GM12878 (cell line): ENCODE data around the gene ABCA2. TPM values are rescaled to one million over a fixed set of nuclear protein-coding genes. Genes with fewer than 3 reads are reported as not detected.

Experiments used
- ATAC-seq: fragments of 200-7000 bp; cut with Tn5 transposase; 3 replicates; pipeline ENCODE4 v1.9.1; 2020; ENCODE audit warnings: mild to moderate bottlenecking, moderate library complexity
- BruUV-seq: library from RNA; stranded (reverse); fragments of 400-500 nt; replicated peaks from 2 replicates; lab custom pipeline; 2021; lab: Mats Ljungman, UMichigan
- CTCF ChIA-PET: fragments of 300-600 bp; sonication (Branson Sonifier 250); formaldehyde crosslinking; extraction: SDS; loops from one replicate; lab custom pipeline; 2021; ENCODE audit warnings: inconsistent platforms; lab: Yijun Ruan, JAX
- POLR2A ChIA-PET: fragments of 350-600 bp; formaldehyde crosslinking; extraction: SDS; loops from one replicate; lab custom pipeline; 2021; ENCODE audit warnings: inconsistent platforms; lab: Charles Lee
- RAD21 ChIA-PET: fragments of 300-600 bp; sonication (Branson Sonifier 250); formaldehyde crosslinking; loops from one replicate; lab custom pipeline; 2023; ENCODE audit warnings: antibody characterized with exemption; ENCODE audit not compliant: unreplicated experiment; lab: Charles Lee
- SMC1A ChIA-PET: fragments of 300-600 bp; sonication (Branson Sonifier 250); formaldehyde crosslinking; loops from one replicate; lab custom pipeline; 2023; ENCODE audit not compliant: unreplicated experiment, uncharacterized antibody; lab: Charles Lee
- DNase-seq: peaks from one replicate; pipeline ENCODE4 v3.0.0-alpha.2; 2011; ENCODE audit warnings: low read depth, low spot score
- FAIRE-seq: peaks from 3 replicates; lab custom pipeline; 2011; peaks lifted over from hg19 to GRCh38; lab: Jason Lieb, UNC
- H2AFZ ChIP-seq: 2 replicates; pipeline ENCODE4 v1.6.0; 2011; ENCODE audit warnings: low read depth, low read length, control low read depth; ENCODE audit not compliant: control insufficient read depth
- H3K27ac ChIP-seq: 2 replicates; pipeline ENCODE4 v1.5.1; 2011; ENCODE audit warnings: control low read depth; ENCODE audit not compliant: control insufficient read depth, insufficient read depth
- H3K27me3 ChIP-seq, 2 experiments: replicated peaks in 1 of 2; 2 replicates each; pipeline versions ENCODE4 v1.6.0 to v1.6.1; 2011; ENCODE audit warnings: low read length in 1 of 2; ENCODE audit not compliant: control insufficient read depth in 2 of 2, insufficient read depth in 2 of 2
- H3K36me3 ChIP-seq, 2 experiments: 2 replicates each; pipeline ENCODE4 v1.5.1; 2011; ENCODE audit warnings: low read length in 1 of 2; ENCODE audit not compliant: control insufficient read depth in 2 of 2, insufficient read depth in 2 of 2
- H3K4me1 ChIP-seq: 2 replicates; pipeline ENCODE4 v1.6.1; 2011; ENCODE audit warnings: mild to moderate bottlenecking, low read length, moderate library complexity, mixed read lengths; ENCODE audit not compliant: control insufficient read depth, insufficient read depth
- H3K4me2 ChIP-seq: 2 replicates; pipeline ENCODE4 v1.6.0; 2011; ENCODE audit warnings: control low read depth; ENCODE audit not compliant: control insufficient read depth, insufficient read depth
- H3K4me3 ChIP-seq: fragments of 200-600 bp; sonication (generic); 2 replicates; pipeline ENCODE4 v1.5.1; 2016
- H3K79me2 ChIP-seq: 2 replicates; pipeline ENCODE4 v1.6.0; 2011; ENCODE audit warnings: low read length; ENCODE audit not compliant: control insufficient read depth, insufficient read depth
- H3K9ac ChIP-seq: 2 replicates; pipeline ENCODE4 v1.8.0; 2011; ENCODE audit warnings: low read length, control low read depth, mixed read lengths; ENCODE audit not compliant: control insufficient read depth, insufficient read depth
- H3K9me3 ChIP-seq: replicated peaks from 3 replicates; pipeline ENCODE4 v1.5.1; 2011; ENCODE audit warnings: mild to moderate bottlenecking, low read length; ENCODE audit not compliant: control insufficient read depth, insufficient read depth
- H4K20me1 ChIP-seq: 2 replicates; pipeline ENCODE4 v1.6.0; 2011; ENCODE audit not compliant: control insufficient read depth, insufficient read depth
- BCL11A ChIP-seq: IDR thresholded peaks from 2 replicates; pipeline ENCODE4 v1.6.1; 2011; ENCODE audit warnings: low read depth, low read length
- CBX3 ChIP-seq: fragments of 200-600 bp; sonication (generic); IDR thresholded peaks from 2 replicates; pipeline ENCODE4 v1.6.1; 2016; ENCODE audit warnings: low read depth, borderline replicate concordance
- E2F8 ChIP-seq: fragments of 450-650 bp; IDR thresholded peaks from 2 replicates; pipeline ENCODE4 v1.6.1; 2018; ENCODE audit warnings: mild to moderate bottlenecking, low read depth, moderate library complexity; ENCODE audit not compliant: partially characterized antibody
- NFXL1 ChIP-seq: fragments of 450-650 bp; IDR thresholded peaks from 2 replicates; pipeline ENCODE4 v1.6.1; 2017; ENCODE audit warnings: antibody characterized with exemption, mild to moderate bottlenecking, borderline replicate concordance
- TARDBP ChIP-seq: IDR thresholded peaks from 2 replicates; pipeline ENCODE4 v1.6.1; 2016; ENCODE audit warnings: borderline replicate concordance
- ZNF592 ChIP-seq: fragments of 450-650 bp; IDR thresholded peaks from 2 replicates; pipeline ENCODE4 v1.6.1; 2017; ENCODE audit warnings: mild to moderate bottlenecking, moderate library complexity
- WGBS: methylation state at CpG from one replicate; pipeline ENCODE4 v1.1.6; 2016; ENCODE audit warnings: low lambda C conversion rate; ENCODE audit not compliant: insufficient replicate concordance, insufficient coverage; ENCODE audit errors: missing lambda C conversion rate; 5-methylcytosine and 5-hydroxymethylcytosine counted together
- in situ Hi-C: fragments of 300-500 bp; cut with MboI; formaldehyde crosslinking; loops from 9 replicates; pipeline ENCODE4 v1.14.3; 2018; ENCODE audit warnings: mixed read lengths
- intact Hi-C: fragments of 100-400 bp; cut with micrococcal nuclease; formaldehyde crosslinking; loops from one replicate; pipeline ENCODE4 v1.14.2; 2022; ENCODE audit not compliant: unreplicated experiment
- polyA plus RNA-seq, 11 experiments: library from polyadenylated mRNA; depleted of rRNA in 4 of 11; unstranded in 6 of 11; stranded (reverse) in 5 of 11; fragments of >200 nt; fragmentation: Nextera tagmentation in 4 of 11; fragmentation: Illumina TruSeq in 1 of 11; extraction: Ambion mirVana in 4 of 11; extraction: Trizol in 1 of 11; gene quantifications; 1 replicate in 1 of 11; 2 replicates in 10 of 11; pipeline versions ENCODE4 v1.2.1 to v1.2.3, GENCODE V29; 2011 to 2016; ENCODE audit warnings: inconsistent platforms in 2 of 11, missing spikeins in 2 of 11, low read depth in 1 of 11
- total RNA-seq, 4 experiments: library from RNA; depleted of rRNA in 3 of 4; stranded (reverse); fragments of >200 nt in 3 of 4; fragmentation: Illumina TruSeq in 1 of 4; extraction: Trizol in 1 of 4; gene quantifications; 2 replicates each; pipeline versions ENCODE4 v1.2.1 to v1.2.3, GENCODE V29; 2013 to 2021

Gene ABCA2
- total and polyA plus RNA-seq, 10 of the 15 experiments (the other 5 are each of a cell fraction or from before 2014, with no cell fraction given): 0.13 to 2.6 (median 0.71) TPM; not detected in 2

GRCh38 chr9:137057545-137057944, 29.5 kb upstream of the ABCA2 start (continued):
- no peak for TF ChIP-seq ZNF592
- TF ChIP-seq TARDBP: no peak
- TF ChIP-seq, all 136 proteins: peak for 0

GRCh38 chr9:137056739-137057415, 28.8 kb upstream of the ABCA2 start:
- BruUV-seq: no TSS peak
- H3K9ac ChIP-seq: no peak overlapping the region
- H3K27ac ChIP-seq: no peak overlapping the region
- TF ChIP-seq E2F8: no peak
- TF ChIP-seq NFXL1: no peak
- no peak for TF ChIP-seq CBX3
- TF ChIP-seq BCL11A: no peak
- H3K4me3 ChIP-seq: no peak overlapping the region
- H3K9me3 ChIP-seq: no peaks in the 10 kb centered on the region
- POLR2A ChIA-PET: no interaction called here
- H4K20me1 ChIP-seq: no peaks in the 10 kb centered on the region
- ATAC-seq (no peak), FAIRE-seq (no peak), DNase-seq (no peak)
- in situ Hi-C loops (no loop called here), intact Hi-C loops (no loop called here)
- RAD21 ChIA-PET: no interaction called here
- peaks cover 6 to 13% of the 10 kb centered on the region in 2 experiments; a peak in 3 of 4 replicates for H3K27me3 ChIP-seq
- H3K4me1 ChIP-seq: no peaks in the 10 kb centered on the region
- CTCF ChIA-PET: interaction anchor here (1.5 to 2.1 kb wide), 4 partner anchors 10 to 28 kb away, joined by 4 to 10 read pairs (median 6); partner anchors contain the start of gene NPDC1
- no peaks in the 10 kb centered on the region for H3K79me2 ChIP-seq
- SMC1A ChIA-PET: no interaction called here
- no peaks in the 10 kb centered on the region for H3K36me3 ChIP-seq
- no peak overlapping the region for H3K4me2 ChIP-seq
- no peak overlapping the region for H2AFZ ChIP-seq
- WGBS: 50% methylated on average over 17 of the region's 17 CpGs
